Activated gamma-delta T cell treated with anti-CD3 and anti-CD28 coated beads, Interleukin-2, amount 50 U/mL, for 16 hours (primary cell): Measurements from ENCODE around the gene FIS1.
"Not testable (repeated sequence)": the region's sequence is repeated elsewhere in the genome, so short reads cannot be mapped to it uniquely, and the experiment has no call there.

ENCODE experiments used
- DNase-seq: peaks from one replicate; pipeline ENCODE4 v3.0.0-alpha.2; 2020; ENCODE audit warnings: low read depth

FIS1 gene

DNA sequence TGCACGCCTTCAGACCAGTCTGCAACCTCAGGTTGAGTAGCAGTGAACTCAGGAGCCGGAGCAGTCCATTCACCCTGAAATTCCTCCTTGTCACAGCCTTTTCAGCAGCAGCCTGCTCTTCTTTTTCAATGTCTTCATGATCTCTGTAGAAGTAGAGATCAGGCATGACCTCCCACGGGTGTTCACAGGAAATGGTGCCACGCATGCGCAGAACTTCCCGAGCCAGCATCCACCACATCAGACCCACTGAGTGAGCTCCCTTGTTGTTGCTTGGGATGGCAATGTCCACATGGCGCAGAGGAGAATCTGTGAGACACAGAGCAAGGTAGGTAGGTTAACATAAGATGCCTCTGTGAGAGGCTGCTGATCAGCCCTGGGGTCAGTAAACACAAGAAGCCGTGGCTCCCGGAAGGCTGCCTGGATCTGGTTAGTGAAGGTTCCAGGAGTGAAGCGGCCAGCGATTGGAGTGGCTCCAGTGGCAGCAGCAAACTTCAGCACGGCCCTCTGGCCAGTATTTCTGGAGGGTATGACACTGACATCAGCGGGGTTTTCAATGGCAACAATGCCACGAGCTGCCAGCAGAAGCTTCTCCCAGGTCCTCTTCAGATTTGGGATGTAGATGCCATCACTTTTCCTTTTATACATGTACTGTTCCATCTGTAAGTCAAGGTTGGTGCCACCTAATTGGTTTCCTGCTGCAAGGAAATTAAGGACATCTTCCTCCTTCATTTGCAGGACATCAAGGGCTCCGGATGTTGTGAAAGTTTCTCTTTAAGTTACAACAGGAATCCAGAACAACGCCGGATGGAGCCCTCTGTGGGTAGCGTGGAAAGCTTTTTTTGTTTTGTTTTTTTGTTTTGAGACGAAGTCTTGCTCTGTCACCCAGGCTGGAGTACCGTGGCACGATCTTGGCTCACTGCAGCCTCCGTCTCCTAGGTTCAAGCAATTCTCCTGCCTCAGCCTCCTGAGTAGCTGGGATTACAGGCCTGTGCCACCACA lies 40.8 kb downstream of the FIS1 start:
- DNase-seq = not testable (repeated sequence)

DNA sequence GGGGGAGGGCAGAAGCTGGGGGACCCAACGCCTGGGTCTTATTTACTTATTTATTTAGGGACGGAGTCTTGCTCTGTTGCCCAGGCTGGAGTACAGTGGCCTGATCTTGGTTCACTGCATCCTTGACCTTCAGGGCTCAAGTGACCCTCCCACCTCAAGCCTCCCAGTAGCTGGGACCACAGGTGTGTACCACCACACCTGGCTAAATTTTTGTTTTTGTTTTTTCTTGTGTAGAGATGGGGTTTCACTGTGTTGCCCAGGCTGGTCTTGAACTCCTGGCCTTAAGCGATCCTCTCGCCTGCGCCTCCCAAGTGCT lies 42.3 kb downstream of the FIS1 start:
- DNase-seq = no peak

GRCh38 chr7:101201695-101202602 lies 42.9 kb downstream of the FIS1 start:
- no peak for DNase-seq

DNA sequence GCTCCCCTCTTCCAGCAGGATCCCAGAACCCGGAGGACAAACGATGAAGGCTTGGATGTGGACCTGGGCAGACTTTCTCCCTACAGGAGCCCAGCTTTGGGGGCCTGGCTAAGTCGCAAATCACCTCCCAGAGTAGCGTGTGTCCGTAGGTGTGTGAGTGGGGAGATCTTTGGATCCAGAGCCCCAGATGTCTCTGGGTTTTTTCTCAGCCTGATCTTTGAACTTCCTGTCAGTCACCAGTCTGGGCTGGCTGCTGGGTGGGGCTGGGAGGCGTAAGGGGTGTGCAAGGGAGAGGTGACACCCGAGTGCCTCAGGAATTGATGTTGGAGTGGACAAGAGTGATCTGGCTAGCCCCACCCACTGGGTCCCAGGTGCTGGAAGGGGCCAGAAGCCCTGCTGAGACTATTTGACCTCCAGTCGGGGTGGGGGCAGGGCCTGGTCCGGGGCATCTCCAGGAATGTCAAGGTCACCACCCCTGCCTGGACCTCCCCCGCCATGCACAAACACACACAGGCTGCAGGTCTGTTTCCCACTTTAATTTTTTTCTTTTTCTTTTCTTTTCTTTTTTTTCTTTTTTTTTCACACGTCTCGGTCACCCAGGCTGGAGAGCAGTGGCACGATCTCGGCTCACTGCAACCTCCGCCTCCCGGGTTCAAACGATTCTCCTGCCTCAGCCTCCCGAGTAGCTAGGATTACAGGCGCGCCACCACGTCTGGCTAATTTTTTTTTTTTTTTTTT lies 43.9 kb downstream of the FIS1 start, which contains the start of gene MOGAT3:
Gene MOGAT3 (minus strand): TSS at position 175 of the 738 bp plus-strand sequence. CDS start 182 bp downstream, outside the sequence.
- no peak for DNase-seq

GRCh38 chr7:101200504-101200861 lies 44.4 kb downstream of the FIS1 start:
- DNase-seq = no peak

DNA sequence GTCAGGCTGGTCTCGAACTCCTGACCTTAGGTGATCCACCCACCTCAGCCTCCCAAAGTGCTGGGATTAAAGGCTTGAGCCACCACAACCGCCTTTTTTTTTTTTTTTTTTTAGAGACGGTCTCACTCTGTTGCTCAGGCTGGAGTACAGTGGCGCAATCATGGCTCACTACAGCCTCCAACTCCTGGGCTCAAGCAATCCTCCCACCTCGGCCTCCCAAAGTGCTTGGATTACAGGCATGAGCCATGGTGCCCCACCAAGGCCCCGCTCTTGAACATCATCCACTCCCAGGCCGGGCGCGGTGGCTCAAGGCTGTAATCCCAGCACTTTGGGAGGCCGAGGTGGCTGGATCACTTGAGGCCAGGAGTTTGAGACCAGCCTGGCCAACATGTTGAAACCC lies 45.4 kb downstream of the FIS1 start:
- DNase-seq = not testable (repeated sequence)

DNA sequence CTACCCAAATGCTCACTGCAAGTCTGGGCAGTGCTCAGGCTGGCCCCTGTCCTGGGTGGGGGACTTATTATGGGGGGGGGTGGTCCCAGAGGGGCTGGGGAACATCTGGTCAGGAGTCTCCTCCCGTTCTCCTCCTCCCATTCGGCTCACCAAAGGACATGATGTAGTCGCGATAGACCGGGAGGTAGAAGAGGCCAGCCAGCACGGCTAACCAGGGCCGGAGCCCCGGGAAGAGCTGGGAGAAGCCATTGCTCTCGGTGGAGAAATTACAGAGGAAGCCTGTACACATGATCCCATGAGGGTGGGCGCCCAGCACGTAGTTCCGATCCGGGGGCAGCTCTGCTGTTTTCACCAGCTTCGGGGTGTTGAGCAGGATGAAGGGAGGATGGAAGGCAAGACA lies 46.4 kb downstream of the FIS1 start:
- no peak for DNase-seq

GRCh38 chr7:101197991-101198390 lies 46.9 kb downstream of the FIS1 start:
- no peak for DNase-seq

DNA sequence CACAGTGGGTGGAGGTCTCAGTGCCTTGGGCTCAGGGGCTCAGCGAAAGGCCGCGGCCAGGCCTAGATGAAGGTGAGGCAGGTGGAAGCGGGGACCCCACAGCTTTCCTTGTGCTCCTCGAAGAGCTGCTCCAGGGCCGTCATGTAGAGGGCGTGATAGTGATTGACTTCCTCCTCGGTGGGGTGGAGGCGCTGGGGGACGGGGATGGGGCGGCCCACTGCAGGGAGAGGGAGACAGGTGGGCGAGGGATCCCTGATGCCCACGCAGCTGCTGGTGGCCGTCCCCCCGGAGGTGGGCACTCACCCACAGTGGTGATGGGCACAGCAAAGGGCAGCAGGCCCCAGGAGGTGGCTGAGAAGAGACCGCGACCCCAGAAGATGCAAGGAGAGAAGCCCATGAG lies 49.0 kb downstream of the FIS1 start:
- DNase-seq = no peak
